Activated T-helper 1 cell treated with Interleukin-2 at 50 U/mL for 16 hours (primary cell): ENCODE results near the gene VDR.

Experiments
- DNase-seq: peaks from one replicate; pipeline ENCODE4 v3.0.0-alpha.2; 2020; ENCODE audit warnings: low read depth

VDR gene

GRCh38 chr12:47892819-47893218, 12.0 kb downstream of the VDR start:
- no peak for DNase-seq

DNA sequence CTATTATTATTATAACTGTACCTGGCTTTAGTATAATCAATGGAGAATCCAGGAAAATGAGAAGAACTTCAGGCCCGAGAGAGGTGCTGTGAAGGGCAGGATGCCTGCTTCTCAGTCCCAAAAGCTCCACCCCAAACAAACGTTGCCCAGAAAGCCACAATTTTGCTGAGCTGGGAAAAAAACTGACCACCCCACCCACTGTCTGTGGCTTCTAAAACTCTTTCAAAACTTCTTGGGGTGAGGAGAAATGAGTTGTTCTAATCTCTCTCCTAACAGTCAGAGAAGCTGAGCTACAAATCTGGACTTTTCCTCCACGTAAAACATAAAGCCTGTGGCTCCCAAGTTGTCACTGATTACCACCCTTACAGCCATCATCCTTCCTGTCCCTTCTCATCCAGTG, 13.4 kb downstream of the VDR start:
- DNase-seq, result no peak

GRCh38 chr12:47889040-47889439, 15.8 kb downstream of the VDR start:
- DNase-seq, result no peak

GRCh38 chr12:47888153-47888819, 16.5 kb downstream of the VDR start:
- DNase-seq, result no peak

DNA sequence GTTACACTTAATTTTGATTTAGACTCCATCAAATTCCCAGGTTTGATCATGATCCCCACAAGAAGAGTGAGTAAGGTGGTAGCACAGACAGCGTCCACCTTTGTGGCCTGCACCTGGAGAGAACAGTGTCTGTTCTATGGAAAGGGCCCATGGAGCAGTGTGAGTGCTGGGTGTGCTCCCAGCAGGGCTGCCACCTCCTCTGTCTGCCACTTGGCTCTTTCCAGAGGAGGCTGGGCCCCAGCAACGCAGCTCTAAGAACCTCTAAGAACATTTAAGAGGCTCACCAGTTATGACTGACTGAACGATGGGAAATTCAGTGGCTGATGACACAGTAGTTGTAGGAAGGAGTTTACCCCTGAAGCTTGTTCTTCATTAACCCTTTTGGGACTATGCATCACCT, 17.3 kb downstream of the VDR start:
- no peak for DNase-seq

- DNase-seq, result no peak
These were observed 18.1 kb downstream of the VDR start for GRCh38 chr12:47886510-47887240.

DNA sequence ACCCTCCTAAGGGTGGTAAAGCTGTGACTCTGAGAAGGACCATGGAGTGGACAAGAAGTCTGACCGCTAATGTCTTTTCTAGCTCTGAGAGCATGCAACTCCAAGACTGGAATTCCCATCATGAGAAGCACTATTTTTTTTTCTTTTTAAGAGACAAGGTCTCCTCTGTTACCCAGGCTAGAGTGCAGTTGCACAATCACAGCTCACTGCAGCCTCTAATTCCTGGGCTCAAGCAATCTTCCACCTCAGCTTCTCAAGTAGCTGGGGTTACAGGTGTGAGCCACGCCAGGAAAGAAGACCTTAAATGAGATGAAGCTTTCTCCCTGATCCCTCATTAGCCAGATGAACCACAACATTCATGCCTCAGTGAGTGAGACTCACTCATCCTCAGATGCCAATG, 19.2 kb downstream of the VDR start:
- no peak for DNase-seq

GRCh38 chr12:47885012-47885501, 19.7 kb downstream of the VDR start:
- DNase-seq, result no peak

DNA sequence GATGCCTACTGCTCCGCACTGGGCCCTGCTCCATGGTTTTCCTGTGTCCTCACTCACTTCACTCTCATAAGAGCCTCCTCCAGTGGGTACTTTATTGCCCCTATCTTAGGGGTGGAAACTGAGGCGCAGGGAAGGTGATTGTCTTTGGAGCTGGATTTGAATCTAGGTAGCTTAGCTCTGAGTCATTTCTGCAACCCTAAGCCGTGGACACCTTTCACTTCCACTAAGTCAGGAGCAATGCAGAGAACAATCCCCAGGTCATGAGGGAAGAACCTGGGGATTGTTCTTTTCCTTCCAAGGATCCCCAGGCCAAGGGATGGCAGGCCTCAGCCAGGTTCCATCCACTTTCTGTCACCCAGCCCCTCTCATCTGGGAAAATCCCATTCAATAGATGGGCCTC, 20.3 kb downstream of the VDR start:
- no peak for DNase-seq

DNA sequence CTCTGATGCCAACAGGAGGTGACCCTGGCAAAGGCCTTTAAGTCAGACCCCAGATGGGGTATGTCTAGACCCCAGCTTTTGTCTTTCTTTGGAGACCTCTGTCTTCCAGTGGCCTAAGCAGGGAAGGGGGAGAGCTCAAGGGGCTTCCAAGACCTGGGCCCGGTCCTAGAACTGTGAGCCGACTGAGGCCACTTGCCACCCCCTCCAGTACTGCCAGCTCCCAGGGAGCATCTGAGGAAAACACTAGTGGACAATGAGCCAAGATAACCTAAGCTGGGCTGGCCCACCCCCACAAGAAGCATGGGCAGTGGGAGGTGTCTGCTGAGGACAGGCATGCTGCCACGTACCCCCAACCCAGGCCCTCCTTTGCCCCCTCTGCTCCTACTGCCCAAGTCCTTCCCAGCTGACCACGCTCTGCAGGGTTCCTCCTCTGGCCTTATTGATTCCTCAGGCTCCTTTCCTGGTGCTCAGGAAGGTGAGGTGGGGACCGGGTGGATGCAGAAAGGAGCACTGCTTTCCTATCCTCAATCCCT, 21.1 kb downstream of the VDR start:
- no peak for DNase-seq

GRCh38 chr12:47882781-47883546, 21.8 kb downstream of the VDR start:
- DNase-seq, result no peak

GRCh38 chr12:47881826-47882427, 22.9 kb downstream of the VDR start:
- no peak for DNase-seq

DNA sequence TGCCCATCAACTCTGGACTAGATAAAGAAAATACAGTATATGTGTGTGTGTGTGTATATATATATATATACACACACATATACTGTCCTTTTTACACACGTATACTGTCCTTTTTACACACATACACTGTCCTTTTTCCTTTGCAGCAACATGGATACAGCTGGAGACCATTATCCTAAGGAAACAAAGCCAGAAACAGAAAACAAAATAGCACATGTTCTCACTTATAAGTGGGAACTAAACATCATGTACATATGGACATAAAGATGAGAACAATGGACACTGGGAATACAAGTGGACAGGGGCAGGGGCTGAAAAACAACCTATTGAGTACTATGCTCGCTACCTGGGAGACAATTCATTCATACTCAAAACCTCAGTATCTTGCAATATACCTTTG, 23.7 kb downstream of the VDR start:
- no peak for DNase-seq

DNA sequence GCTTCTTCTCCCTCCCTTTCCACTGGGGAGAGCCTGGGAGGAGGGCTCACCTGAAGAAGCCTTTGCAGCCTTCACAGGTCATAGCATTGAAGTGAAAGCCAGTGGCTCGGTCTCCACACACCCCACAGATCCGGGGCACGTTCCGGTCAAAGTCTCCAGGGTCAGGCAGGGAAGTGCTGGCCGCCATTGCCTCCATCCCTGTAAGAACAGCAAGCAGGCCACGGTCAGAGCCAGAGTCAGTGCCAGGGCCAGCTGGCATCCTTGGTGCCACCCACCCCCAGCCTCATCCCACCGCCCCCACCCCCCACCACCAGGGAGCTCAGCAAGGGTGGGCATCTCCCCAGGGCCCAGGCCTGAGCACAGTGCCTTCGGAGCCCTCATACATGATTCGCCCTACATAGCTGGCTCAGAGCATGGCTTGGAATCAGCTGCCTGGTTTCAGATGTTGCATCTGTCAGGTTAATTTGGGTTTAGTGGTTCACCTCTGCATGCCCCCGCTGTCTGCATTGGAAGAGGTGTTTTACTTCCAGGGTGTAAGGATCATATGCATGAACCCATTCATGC, 25.8 kb downstream of the VDR start:
- DNase-seq, result no peak

DNA sequence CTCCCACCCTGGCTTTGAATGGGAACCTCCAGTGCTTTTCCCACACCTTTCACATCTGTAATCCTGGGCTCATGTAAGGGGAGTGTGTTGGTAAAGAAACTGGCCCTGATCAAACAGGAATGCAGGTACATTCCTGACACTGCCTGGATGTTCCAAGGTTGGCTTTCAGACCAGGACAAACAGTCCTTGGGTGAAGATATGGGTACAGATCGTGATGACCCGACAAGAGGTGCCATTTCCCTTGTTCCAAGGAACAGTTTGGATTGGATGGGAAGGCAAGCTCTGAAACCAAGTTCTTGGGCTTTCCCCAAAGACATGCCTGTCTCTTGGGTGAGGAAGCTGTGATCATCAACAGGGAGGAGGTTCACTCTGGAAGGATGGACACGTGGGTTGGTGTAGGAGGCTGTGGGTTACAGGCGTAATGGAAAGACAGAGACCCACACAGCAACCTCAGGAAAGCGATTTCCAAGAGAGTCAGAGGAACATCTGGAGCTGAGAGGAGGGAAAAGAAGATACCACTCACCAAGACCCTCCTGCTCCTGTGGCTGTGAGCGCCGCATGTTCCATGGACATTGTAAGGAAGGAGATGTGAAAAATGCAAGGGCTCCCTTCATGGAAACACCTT, 26.4 kb downstream of the VDR start:
- DNase-seq, result no peak

- no peak for DNase-seq
These were observed 27.7 kb downstream of the VDR start for GRCh38 chr12:47877081-47877480.

DNA sequence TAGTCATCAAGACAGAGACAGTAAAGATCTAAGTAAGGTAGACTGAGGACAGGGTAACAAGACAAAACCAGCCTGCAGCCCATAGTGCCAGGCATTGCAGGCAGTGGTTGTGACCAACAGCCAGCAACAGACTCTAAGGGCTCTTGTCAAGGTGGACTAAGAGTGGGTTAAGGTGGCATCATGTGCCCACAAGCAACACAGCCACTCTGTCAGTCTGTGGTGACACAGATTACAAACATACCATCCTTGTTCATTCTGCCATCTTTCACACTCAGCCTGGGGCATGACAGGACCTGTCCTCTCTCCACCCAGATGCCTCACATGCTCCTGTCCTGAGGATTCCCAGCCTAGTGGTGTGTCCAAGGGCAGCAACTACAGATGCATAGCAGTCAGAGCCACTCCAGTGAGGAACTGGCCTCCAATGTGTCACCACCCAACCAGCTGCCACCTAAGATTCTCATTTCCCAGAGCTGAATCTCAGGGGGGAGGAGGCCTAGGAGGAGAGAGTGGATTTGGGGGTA, 28.3 kb downstream of the VDR start:
- DNase-seq, result no peak

DNA sequence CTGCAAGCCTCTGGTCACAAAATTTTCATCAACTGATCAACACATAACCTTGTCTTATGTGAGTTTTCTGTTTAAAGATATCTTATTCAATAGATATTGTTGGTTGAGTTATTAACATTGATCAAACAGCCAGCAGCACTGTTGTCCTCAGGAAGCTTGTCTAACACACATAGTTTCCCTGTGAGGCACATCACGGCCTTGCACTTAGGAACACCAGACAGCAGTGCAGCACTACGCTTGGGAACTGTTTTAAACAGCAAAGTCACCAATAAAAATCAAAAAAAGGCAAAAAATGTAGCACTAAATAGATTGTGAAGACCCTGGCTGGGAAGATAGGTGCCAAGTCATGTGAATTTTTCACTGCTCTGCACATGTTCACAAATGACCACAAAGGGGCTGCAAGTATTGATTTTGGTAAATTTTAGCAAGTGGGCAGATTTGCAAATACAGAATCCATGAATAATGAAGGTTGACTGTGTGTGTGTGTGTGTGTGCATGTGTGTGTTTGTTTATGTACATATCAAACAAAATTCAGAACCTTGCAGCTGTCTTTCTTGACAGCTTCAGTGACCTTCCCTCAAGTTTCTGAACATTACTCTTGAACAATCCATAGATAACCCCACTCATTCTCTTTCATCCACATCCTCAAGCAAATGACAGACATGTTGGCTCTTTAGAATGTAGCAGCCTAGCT, 28.9 kb downstream of the VDR start:
- no peak for DNase-seq

- DNase-seq, result no peak
These were observed 30.5 kb downstream of the VDR start for GRCh38 chr12:47874316-47874715.

DNA sequence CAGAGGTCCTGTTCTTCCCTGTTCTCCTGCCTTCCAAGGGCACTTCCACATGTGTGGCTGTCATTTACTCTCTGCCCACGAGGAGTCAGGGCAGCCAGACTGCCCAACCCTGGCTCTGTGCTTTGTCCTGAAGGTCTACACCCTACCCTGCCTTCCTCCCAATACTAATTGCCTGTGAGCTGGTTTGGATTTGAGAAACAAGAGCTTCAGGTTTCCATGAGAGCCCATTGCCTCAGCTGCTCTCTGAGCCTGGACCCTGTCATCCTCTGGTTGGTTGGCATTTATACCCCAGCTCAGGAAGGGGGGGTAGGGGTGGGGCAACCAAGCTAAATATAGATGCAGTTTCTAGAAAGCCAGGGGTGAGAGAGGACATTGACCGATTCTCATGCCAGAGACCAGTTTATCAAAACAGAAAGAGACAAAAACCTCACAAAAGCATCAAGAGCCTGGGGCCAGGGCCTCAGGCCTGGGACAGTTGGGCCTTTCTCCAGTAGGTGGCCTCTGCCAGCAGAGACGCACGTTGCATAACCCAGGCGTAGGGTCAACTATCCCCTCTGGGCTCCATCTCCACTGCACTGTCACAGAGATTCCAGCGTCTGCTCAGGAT, 34.5 kb downstream of the VDR start:
- no peak for DNase-seq
